ENCODE results near the gene TRAF3.
"Not testable (repeated sequence)": the region's sequence is repeated elsewhere in the genome, so short reads cannot be mapped to it uniquely, and the experiment has no call there.

TRAF3 gene

DNA sequence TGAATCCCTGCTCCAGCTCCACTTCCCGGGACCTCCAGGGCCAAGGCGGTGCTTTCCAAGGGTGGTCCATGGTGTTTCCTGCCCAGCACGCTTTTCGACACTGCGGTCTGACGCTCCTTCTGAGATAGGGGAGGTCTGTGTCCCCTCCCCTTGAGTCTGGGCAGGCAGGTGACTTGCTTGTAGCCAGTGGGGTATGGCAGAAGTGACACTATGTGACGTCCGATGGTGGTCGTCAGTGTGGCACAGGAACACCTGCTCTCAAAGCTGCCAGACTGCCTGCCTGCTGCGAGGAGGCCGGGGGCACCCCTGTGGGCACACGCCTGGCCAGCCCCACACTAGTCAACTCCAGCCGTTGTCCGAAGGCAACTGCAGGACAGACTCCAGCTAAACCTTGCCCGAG is 16.0 kb upstream of the TRAF3 start:
- TF ChIP-seq ZNF274 (IDR thresholded peaks at IDR 0.05; ENCODE audit: low read depth, low read length), result no peak
- no peak overlapping the region for H3K4me3 ChIP-seq (ENCODE audit: low read length)

DNA sequence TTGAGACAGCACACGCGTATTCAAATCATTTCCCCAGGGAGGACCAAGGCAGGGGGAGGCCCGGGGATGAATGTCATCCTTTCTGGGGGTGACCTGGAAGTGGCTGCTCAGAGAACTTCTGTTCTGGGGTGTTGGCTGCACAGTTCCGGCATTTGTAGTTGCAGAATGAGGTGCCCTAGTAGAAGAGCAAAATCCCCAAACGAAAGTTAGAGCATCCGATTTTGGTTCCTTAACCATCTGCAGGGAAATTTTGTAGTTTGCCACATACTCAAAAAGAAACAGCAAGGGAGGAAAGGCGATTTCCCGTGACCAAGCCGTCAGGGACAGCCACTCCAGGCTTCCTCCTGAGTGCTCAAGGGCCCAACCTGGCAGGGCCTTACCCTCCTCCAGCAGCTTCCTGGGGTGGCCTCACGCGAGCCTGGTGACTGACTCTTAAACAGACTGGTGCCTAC is 13.0 kb upstream of the TRAF3 start:
- no peak for TF ChIP-seq ZNF274 (IDR thresholded peaks at IDR 0.05; ENCODE audit: low read depth, low read length)
- H3K4me3 ChIP-seq (ENCODE audit: low read length), result no peak overlapping the region

GRCh38 chr14:102765770-102766169 is 11.5 kb upstream of the TRAF3 start:
- H3K4me3 ChIP-seq (ENCODE audit: low read length), result not testable (repeated sequence)

DNA sequence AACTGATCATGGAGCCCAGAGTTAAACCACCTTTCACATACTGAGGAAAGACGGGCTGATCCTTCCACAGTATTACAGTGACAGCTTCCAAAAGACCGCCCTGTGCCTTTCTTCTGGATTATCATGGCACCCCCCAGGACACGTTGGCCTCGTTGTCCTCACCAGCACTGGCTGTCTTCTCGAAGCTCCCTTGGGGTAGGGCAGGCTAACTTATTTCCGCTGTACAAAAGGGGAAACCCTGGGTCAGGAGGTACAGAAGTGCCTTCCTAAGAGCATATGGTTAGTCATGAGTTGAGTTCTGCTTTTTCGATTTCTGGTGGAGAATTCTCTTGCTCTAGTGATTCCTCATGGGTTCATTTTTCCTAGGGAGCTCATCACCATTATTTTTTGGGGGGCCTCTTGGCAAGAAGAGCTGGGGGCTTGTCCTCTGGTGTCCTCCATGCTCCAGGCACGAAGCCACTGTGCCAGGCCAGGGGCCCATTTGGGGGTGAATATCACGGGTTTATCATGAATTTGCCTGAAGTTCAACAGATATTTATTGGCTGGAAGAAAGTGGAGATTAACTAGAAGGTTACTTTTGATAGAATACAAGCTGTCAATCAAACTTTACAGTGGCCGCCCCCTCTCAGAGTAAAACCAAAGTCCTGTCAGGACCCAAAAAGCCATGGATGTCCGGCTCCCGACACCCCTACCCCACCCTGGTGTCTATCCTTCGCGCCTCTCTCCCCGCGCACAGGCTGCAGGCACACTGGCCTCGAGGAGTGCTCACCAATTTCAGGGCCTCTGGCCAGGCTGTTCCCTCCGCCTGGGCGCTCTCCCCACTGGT is 8.8 kb upstream of the TRAF3 start:
- TF ChIP-seq ZNF274 (IDR thresholded peaks at IDR 0.05; ENCODE audit: low read depth, low read length), result no peak
- no peak overlapping the region for H3K4me3 ChIP-seq (ENCODE audit: low read length)

GRCh38 chr14:102769049-102769327 is 8.3 kb upstream of the TRAF3 start:
- no peak overlapping the region for H3K4me3 ChIP-seq (ENCODE audit: low read length)
- no peak for TF ChIP-seq ZNF274 (IDR thresholded peaks at IDR 0.05; ENCODE audit: low read depth, low read length)

DNA sequence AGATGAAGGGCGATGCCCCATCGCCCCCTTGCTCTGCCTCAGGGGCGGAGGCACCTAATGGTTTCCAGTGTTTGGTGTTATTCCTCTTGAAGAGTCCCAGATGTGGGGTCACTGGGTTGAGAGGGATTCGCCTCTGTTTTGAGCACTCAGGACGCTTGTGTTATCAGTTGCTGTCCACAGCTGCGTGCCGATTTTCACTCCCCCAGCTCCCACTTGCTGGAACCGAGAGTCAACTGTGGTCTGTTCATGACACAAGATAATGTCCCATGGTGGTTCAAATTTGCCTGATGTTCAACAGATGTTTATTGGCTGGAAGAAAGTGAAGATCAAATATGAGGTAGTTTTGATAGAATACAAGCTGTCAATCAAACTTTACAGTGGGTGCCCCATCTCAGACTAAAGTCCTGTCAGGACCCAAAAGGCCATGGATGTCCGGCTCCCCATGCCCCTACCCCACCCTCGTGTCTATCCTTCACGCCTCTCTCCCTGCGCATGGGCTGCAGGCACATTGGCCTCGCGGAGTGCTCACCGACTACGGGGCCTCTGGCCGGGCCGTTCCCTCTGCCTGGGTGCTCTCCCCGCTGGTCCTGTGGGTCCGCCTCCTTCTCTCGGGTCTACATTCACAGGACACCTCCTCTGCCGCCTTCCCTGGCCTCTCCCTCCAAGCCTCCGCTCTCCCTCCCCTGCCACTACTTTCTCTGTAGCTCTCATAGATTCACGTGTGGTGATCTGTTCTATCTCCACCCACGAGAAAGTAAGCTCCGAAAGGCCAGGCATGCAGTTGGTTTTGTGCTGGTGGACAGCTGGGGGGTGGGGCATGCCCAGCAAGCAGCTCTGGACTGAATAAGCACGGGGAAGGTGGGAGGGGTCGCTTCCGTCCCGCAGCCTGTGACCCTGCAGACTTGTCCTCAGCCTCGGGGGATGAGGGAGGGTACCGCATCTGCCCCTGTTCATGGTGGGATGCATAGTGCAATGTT is 6.8 kb upstream of the TRAF3 start:
- no peak overlapping the region for H3K4me3 ChIP-seq (ENCODE audit: low read length)
- TF ChIP-seq ZNF274 (IDR thresholded peaks at IDR 0.05; ENCODE audit: low read depth, low read length), result no peak

GRCh38 chr14:102771144-102771543 is 6.1 kb upstream of the TRAF3 start:
- no peak for TF ChIP-seq ZNF274 (IDR thresholded peaks at IDR 0.05; ENCODE audit: low read depth, low read length)
- no peak overlapping the region for H3K4me3 ChIP-seq (ENCODE audit: low read length)

DNA sequence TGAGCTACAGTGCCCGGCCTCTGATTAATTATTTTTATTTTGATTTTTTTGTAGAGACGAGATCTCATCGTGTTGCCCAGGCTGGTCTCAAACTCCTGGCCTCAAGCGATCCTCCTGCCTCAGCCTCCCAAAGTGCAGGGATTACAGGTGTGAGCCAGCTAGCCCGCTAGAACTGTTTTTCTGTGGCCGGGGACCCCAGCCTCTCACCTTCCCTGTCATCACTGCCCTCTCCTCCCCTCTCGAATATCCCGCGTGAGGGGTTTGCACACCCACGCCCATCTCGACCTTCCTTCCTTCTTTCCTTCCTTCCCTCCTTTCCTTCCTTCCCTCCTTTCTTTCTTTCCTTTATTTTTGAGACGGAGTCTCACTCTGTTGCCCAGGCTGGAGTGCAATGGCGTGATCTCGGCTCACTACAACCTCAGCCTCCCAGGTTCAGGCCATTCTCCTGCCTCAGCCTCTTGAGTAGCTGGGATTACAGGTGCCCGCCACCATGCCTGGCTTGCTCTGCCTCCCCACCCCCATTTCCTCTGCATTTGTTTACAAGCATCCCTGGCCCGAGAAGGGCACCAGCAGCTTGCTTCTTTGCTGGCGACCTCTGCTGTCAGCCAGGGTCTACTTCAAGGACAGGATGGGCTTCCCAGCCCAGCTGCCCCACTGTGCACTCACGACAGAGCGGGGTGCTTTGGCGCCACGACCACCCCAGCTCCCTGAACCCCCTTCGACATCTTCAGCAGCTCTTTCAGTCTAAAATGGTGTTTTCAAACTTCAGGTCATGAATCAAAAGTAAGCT is 4.3 kb upstream of the TRAF3 start:
- TF ChIP-seq ZNF274 (IDR thresholded peaks at IDR 0.05; ENCODE audit: low read depth, low read length), result no peak
- no peak overlapping the region for H3K4me3 ChIP-seq (ENCODE audit: low read length)

DNA sequence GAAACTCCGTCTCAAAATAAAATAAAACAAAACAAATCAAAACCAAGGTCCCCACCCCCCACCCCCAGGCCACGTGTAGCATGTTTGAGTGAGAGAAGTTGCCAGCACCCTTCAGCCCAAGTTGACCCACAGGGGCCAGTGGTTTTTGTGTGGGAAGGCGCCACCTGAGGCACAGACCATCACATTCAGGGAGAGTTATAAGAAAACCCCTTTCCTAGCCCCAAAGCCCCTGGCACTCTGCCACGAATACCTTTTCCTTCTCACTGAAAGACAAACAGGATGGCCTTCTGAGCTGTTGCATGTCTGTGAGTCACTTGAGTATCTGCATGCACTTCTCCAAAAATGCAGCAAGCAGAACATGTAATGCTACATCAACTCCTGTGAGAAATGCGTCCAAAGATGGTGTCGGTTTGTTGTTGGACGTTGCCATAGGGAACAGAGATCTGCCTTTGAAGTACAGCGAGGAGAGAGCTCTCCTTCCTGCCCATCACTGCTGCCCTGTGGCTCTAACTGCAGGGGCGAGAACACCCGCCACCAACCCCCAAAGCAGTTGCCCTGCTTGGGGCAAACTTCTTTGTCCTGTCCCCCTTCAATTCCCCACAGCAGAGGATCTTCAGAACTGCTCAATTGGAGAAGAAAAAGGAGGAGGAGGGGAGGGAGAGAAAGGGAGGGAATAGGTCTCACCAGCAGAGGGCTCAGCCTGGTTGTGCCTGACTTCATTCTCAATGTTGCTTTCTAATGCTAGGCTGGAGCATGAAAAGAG is 2.7 kb upstream of the TRAF3 start:
- no peak for TF ChIP-seq ZNF274 (IDR thresholded peaks at IDR 0.05; ENCODE audit: low read depth, low read length)
- H3K4me3 ChIP-seq (ENCODE audit: low read length), result peak overlapping the region; percentile 23; the same call in 1 of the 2 replicates

DNA sequence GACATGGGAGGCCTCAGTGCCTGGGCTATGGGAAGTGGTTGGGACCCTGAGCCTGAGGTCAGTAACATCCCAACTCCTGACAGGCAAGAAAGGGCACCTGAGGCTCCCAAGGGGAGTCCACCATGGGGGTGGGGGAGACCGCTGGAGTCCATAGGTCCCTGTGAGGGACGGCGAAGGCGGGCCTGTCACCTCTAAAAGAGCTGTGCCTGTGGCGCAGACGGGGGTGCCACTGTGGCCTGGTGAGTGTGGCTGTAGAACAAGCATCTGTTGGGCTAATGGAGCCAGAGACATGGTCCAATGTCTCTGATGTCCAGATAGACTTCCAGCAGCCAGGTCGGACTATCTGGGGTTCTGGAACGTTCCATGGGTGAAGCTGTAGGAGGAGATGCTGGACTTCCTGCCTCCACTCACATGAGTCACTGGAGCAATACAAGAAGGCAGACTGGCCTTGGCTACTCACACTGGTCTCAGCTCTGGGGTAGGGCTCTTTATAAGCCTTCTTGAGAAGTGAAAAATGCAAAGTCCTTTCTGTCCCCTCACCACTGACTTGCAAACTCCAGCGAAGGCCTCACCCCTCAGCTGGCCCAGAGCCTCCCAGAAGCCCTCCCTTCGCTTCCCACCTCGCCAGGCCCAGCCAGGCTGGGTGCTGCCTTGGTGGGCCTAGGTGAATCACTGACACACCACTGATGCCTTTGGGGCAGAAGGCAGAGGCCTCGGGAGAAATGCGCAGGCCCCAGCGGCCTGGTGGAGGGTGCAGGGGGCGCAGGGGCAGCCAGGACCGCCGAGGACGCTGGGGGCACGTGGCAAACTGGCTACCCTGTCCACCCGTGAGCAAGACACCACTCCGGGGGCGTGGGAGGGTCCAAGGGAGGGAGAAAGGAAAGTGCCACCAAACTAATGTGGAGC is 1.1 kb upstream of the TRAF3 start:
- no peak overlapping the region; the same call in 1 of the 2 replicates for H3K4me3 ChIP-seq (ENCODE audit: low read length)
- no peak for TF ChIP-seq ZNF274 (IDR thresholded peaks at IDR 0.05; ENCODE audit: low read depth, low read length)

DNA sequence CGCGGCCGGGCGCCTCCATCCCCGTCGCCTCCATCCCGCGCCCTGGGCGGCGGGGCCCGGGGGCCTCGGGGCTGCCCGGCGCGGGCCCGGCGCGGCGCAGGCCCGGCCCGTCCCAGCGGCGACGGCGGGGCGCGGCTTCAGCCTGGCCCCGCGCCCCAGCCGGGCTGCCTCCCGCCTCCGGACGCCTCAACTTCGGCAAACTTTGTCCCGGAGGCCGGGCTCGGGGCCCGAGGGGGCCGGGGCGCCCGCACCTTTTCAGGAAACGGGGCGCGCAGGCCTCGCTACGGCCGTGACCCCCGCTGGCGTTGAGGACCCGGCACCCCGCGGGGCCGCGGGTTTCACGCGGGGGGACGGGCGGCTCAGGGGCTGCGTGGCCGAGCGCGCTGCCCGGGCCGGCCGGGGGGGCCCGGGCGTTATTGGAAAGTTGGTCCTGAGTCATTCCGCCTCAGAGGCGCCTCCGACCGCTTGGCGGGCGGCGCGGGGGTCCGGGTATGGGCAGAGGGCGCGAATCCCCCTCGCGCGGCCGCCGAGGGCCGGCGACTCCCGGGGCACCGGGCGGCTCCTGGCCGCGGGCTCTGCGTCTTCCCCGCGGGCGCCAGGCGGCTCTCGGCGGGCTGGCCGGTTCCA is 575 bp downstream of the TRAF3 start:
- no peak for TF ChIP-seq ZNF274 (IDR thresholded peaks at IDR 0.05; ENCODE audit: low read depth, low read length)
- peak overlapping the region; percentile 98 for H3K4me3 ChIP-seq (ENCODE audit: low read length)

All from GM08714 (cell line).